Posterior cingulate gyrus (tissue), 11 donors: Measurements from ENCODE around the gene TRIM52.

ENCODE experiments used
- DNase-seq, 10 donors: peaks; one replicate each; pipeline versions ENCODE4 v3.0.0 to v3.0.0-alpha.2; 2020 to 2021; ENCODE audit warnings: mixed read lengths in 3 of 10
- intact Hi-C: fragments of 100-400 bp; cut with DNase I; formaldehyde crosslinking; loops from one replicate; pipeline ENCODE4 v1.15.1; 2023

The TRIM52 gene

GRCh38 chr5:181259974-181260719, 796 bp downstream of the TRIM52 start:
- intact Hi-C loops, result loop anchor here (2.0 to 5.0 kb wide), 2 partner anchors 15 to 73 kb away; no protein-coding TSS in a partner anchor
- DNase-seq, result no peak

DNA sequence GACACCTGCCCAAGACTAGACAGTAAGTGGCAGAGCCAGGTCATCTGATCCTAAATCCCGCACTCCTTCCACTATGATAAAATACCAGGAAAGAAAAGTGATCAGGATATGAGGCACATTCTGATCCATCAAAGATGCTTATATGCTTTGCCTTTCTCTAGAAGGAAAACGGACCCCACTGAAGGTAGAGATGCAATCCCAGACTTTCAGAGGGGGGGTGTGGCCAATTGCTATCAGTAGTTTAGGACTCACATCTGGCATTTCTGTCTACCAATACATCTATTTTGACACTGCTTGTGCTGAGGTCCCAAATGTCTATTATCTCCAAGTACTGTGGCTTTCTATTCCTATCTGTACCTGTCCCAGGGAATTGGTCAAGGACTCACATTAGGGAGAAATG, 1.7 kb downstream of the TRIM52 start:
- intact Hi-C loops, result no loop called here

DNA sequence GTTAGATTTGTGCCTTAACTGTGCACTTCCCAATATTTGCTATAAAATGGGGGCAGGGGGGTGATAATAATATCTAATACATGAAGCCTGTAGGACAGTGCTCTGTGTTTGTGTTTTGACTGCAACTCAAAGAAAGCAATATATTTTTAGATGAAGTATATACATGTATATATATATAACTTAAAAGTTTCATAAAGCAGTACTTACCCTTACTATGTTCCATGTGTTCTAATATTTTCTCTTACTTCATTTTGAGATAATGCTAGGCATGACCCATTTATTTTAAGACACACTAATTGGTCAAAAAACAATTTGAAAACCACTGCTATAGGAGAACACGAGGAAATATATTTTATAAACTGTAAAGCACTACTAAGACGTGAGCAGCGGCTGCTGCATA, 2.4 kb downstream of the TRIM52 start:
- no peak for DNase-seq
- intact Hi-C loops, result no loop called here

More for the DNA sequence above, 1.7 kb downstream of the TRIM52 start:
- no peak for DNase-seq

DNA sequence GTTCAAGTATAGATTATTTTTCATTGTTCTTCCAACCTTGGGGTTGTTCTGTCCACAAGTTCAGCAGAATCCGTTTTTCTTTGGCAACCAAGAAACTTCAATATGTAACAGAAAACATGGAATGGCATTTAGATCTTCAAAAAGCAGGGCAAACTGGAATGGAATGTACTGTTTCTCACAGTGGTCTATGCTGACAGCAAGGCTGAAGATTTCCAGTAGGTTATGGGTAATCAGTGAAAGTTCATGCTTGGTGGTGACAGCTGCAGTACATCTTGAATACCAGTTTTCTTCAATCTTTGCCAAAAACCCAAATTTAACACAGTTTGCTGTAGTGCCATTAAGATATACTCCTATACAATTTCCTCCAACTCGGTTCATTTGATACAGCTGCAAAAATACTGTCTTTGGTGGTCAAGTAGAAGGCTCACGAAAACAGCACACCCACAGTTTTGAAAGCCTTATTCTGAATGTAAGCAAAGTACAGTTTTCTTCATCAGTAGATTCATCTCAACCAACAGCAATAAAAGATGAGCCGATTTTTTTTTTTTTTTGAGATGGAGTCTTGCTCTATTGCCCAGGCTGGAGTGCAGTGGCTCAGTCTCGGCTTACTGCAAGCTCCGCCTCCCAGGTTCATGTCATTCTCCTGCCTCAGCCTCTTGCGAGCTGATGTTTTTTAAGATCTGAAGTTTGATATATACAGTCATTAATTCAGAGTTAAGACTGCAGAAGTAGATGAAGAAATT, 4.9 kb downstream of the TRIM52 start:
- intact Hi-C loops, result no loop called here
- DNase-seq, result no peak

DNA sequence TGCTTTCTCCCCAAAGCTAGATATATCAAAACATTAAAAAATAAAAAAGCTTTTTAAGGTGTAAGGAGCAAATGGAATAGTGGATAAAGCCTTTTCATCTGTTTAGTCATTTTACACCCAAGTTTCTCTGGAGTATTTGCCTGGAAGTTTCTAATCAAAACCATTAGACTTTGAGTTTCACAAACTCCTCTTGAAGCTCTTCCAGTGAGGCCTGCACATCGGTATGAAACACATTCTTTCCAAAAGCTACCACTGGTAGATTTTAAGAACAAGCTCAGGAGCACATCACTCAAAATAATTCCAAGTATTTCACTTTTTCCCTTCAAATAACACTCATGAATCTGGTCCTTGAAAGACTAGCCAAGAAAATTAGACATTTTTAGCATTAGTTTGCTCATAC, 5.7 kb downstream of the TRIM52 start:
- no peak for DNase-seq
- intact Hi-C loops, result no loop called here

DNA sequence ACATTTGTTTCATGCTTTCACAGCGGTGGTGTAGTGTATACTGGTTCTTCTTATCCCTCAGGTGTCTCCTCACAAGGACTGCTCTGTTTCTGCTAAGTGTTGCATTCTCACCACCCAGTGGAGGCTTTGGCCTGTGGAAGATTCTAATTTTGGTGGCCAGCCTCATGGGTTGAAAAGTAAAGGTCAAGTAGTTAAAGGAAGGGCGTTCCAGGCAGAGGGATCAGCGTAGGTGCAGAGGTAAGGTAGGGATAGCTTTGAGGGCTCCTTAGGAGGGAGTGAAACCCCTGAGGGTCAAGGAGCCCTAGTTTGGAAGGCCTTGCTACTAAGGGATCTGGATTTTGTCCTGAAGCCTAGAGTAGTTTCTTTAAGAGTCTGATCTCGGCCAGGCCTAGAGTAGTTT, 12.7 kb downstream of the TRIM52 start:
- intact Hi-C loops, result no loop called here
- DNase-seq, result no peak

DNA sequence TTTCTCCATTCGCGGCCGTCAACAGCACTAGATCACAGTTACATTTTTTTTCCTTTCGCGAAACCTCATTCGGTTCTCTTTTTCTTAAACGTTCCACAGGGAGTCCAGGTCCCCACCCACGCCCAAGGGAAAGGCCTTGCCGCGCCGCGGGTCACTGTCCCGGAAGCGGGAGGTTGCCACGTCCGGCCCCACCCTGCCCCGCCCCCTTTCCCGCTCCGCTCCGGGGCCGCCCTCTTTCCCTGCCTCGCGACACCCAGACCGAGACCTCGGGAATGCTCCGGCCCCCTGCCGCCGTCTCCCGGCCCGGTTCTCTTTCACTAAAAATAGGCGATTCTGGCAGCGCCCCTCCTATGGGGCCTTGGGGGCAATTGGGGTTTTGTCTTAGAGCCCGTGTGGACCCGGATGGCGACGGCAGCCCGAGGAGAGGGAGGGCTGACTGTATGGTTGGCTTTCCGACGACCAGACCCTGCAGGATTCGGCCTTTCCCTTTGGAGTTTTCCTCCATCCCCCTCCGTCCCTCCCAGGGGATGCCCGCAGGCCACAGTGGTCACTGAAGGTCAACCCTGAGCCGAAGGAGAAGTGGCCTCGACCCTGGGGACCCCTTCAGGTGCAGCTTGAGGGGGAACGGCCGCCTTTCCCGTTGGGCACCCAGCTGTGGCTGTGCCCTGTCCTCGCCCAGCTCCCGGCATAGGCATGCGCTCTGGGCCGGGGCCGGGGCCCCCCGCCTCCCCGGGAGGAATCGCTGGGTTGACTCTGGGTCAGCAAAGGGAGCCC, 14.5 kb downstream of the TRIM52 start:
- intact Hi-C loops, result no loop called here

GRCh38 chr5:181245427-181246275, 15.3 kb downstream of the TRIM52 start:
- intact Hi-C loops, result loop anchor here (2.0 kb wide), 1 partner anchor 15 kb away; the partner anchor contains the start of gene TRIM52
- peak in 2 of 10 donors; percentile 67 to 81 for DNase-seq

More for the DNA sequence above, 14.5 kb downstream of the TRIM52 start:
- peak; percentile 76 to 97 (median 83) for DNase-seq

GRCh38 chr5:181243564-181244343, 17.2 kb downstream of the TRIM52 start, which contains the start of gene RACK1:
Gene RACK1 (minus strand): TSS chr5:181243906. CDS start chr5:181243800, 106 bp downstream.
- intact Hi-C loops, result loop anchor here (1.0 to 2.0 kb wide), 2 partner anchors 17 to 20 kb away; partner anchors contain the start of genes TRIM41 and TRIM52

GRCh38 chr5:181243018-181243563, 17.9 kb downstream of the TRIM52 start:
- DNase-seq, result peak in 1 of 10 donors; percentile 46

More at GRCh38 chr5:181243564-181244343, 17.2 kb downstream of the TRIM52 start, which contains the start of gene RACK1:
- peak; percentile 84 to 98 (median 91) for DNase-seq

DNA sequence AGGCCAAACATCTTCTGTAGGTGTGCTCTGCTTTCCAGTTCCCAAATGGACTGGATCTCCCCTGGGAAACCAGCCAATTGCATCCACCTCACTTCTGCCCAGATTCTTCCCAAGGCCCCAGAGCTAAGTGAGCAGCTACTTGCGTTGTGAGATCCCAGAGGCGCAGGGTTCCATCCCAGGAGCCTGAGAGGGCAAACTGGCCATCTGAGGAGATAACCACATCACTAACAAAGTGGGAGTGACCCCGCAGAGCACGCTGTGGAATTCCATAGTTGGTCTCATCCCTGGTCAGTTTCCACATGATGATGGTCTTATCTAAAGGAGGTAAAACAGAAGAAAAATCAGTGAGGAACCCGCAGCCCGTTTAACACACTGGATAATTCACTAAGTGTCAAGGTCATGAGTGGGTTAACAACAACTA, 18.9 kb downstream of the TRIM52 start:
- intact Hi-C loops, result no loop called here
- DNase-seq, result no peak

More at GRCh38 chr5:181243018-181243563, 17.9 kb downstream of the TRIM52 start:
- intact Hi-C loops, result no loop called here

GRCh38 chr5:181241393-181241975, 19.5 kb downstream of the TRIM52 start:
- DNase-seq, result peak in 1 of 10 donors; percentile 59
- intact Hi-C loops, result no loop called here

DNA sequence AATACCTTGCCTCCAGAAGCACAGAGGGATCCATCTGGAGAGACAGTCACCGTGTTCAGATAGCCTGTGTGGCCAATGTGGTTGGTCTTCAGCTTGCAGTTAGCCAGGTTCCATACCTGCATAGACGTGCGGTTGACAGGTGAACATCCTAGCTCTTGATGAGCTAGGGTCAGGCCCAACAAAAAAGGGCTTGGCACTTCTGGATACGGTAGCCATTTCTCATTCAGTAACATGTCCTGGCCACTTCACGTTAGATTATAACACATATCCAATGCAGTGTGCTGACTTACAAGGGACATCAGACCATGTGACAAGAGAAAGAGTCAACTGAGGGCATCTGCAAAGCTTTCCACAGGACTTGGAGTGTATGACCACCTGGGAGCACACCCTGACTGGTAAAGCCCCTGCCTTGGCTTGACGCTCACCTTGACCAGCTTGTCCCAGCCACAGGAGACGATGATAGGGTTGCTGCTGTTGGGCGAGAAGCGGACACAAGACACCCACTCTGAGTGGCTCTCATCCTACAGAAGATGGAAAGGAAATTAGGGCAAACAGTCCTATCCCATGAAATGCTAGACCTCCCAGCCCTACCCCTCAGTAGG, 21.8 kb downstream of the TRIM52 start:
- no peak for DNase-seq
- intact Hi-C loops, result no loop called here

- no peak for DNase-seq
- intact Hi-C loops, result no loop called here
These were observed 23.1 kb downstream of the TRIM52 start for GRCh38 chr5:181237729-181238385.

DNA sequence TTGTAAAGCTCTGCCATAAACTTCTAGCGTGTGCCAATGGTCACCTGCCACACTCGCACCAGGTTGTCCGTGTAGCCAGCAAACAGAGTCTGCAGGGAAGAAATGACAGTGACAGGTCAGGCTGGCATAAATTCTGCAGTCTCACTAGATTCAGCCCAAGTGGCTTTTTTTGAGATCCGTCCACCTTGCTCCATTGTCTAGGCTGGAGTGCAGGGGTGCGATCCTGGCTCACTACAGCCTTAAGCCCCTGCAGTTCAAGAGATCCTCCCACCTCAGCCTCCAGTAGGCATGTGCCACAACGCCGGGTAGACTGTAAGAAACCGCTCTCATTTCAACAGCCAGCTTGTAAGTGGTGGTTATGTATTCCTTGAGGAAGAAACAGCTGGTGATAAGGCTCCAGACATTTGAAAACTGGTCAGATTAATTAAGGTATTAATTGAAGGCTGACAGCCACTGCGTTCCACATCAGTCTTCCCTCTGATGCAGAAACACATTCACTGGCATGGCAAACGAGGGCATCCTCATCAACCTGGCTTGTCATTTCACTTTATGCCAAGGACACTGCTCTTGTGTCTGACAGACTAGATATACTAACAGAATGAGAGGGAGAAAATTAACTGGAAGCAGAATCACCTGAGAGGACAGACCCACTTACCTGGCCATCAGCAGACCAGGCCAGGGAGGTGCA, 23.8 kb downstream of the TRIM52 start:
- no peak for DNase-seq
- intact Hi-C loops, result no loop called here

- intact Hi-C loops, result no loop called here
- no peak for DNase-seq
These were observed 24.5 kb downstream of the TRIM52 start for GRCh38 chr5:181236471-181236870.
